Measurements from ENCODE around the gene ACP5. TPM values are rescaled to one million over a fixed set of nuclear protein-coding genes. Genes with fewer than 3 reads are reported as not detected.

Gene ACP5
- total RNA-seq, 3 donors from 2014 or later (not counting 1 experiment from before 2014, with no cell fraction given) = 14.9 to 20.3 (median 18.8) TPM

DNA sequence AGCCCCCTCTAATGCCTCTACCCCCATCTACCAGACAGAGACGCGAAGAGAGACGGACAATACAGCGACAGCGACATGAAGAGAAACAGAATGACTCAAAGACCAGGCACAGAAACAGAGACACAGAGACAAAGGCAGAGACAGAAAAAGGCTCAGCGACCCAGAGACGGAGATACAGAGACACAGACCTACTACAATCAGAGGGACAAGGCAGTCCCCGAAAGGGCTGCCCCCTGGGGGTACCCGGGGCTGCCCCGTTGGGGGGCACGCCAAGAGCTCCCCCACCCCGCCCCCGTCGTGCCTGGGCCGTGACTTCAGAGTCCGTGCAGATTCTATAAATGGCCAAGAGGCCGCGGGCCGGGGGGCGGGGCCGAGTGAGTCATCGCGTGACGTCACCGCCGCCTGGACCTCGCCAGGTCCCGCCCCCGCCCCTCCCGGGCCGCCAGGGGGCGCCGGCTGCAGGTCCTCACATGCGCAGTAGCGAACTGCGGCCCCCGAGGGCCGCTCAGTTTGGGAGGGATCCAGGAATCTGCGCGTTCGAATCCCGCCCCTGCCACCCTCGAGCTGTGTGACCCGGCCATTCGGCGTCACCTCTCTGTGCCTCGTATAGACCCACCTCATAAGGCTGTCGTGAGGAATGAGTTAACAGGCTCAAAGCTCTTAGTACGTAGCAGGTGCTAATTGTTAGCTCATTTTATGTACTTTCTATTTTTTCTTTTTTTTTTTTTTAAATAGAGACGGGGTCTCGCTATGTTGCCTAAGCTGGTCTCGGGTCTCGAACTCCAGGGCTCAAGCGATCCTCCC is 41.5 kb downstream of the ACP5 start:
- Mint-ChIP-seq H3K27me3 (ENCODE audit: low read depth in 2 of 2) (peaks cover 12 to 16% of the 10 kb centered on the region in 2 donors), H3K27ac (peak overlapping the region; percentile 75 to 88), H3K4me1 (peaks cover 8 to 16% of the 10 kb centered on the region in 2 donors), H3K36me3 (no peaks in the 10 kb centered on the region), H3K4me3 (peak overlapping the region; percentile 67), H3K9me3 (no peaks in the 10 kb centered on the region)
- Histone ChIP-seq H3K9me3 (ENCODE audit: control insufficient read depth, insufficient read depth, low read length) (no peaks in the 10 kb centered on the region), H3K27me3 (ENCODE audit: control insufficient read depth, insufficient read depth, low read length) (peaks cover 5% of the 10 kb centered on the region), H3K4me3 (ENCODE audit: low read length) (peak overlapping the region; percentile 5), H3K4me1 (ENCODE audit: control insufficient read depth, insufficient read depth, low read length) (peaks cover 12% of the 10 kb centered on the region), H3K27ac (ENCODE audit: low read length) (peak overlapping the region; percentile 60), H3K36me3 (ENCODE audit: control insufficient read depth, insufficient read depth, low read length) (no peaks in the 10 kb centered on the region)
- WGBS (ENCODE audit: insufficient coverage) = 14% methylated on average over 53 of the region's 54 CpGs
- ATAC-seq (peak; percentile 91 to 95 (median 94)), DNase-seq (peak; percentile 90 to 94)
- intact Hi-C loops (cut with micrococcal nuclease) = loop anchor here (1.0 kb wide), 3 partner anchors 8 to 51 kb away; partner anchors contain the start of gene ELOF1
- TF ChIP-seq CTCF (IDR thresholded peaks at IDR 0.05) = peak; percentile 93

DNA sequence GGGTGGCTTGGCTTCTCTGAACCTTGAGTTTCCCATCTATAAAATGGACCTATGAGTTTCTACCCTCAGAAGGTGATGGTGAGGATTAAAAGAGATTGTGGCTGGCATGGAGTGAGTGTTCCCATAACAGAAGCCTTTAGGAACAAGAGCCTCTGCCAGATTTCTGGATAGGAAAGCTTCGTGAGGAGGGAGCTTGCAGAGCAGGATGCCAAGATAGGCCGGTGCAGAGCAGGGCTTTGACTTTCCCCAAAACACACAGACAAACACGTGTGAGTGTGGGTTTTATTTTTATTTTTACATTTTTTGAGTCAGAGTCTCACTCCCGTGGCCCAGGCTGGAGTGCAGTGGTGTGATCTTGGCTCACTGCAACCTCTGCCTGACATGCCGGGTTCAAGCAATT is 42.5 kb downstream of the ACP5 start:
- Mint-ChIP-seq H3K9me3 (no peaks in the 10 kb centered on the region), H3K36me3 (no peaks in the 10 kb centered on the region), H3K4me1 (peaks cover 8 to 16% of the 10 kb centered on the region in 2 donors), H3K4me3 (no peak overlapping the region), H3K27me3 (ENCODE audit: low read depth in 2 of 2) (peaks cover 12% of the 10 kb centered on the region in 2 donors), H3K27ac (peak overlapping the region; percentile 75 to 88)
- Histone ChIP-seq H3K27ac (ENCODE audit: low read length) (no peak overlapping the region), H3K27me3 (ENCODE audit: control insufficient read depth, insufficient read depth, low read length) (peaks cover 5% of the 10 kb centered on the region), H3K4me1 (ENCODE audit: control insufficient read depth, insufficient read depth, low read length) (peaks cover 12% of the 10 kb centered on the region), H3K9me3 (ENCODE audit: control insufficient read depth, insufficient read depth, low read length) (no peaks in the 10 kb centered on the region), H3K4me3 (ENCODE audit: low read length) (no peak overlapping the region), H3K36me3 (ENCODE audit: control insufficient read depth, insufficient read depth, low read length) (no peaks in the 10 kb centered on the region)
- 88% methylated on average over 4 of the region's 5 CpGs for WGBS (ENCODE audit: insufficient coverage)
- ATAC-seq (no peak), DNase-seq (no peak)
- no peak for TF ChIP-seq CTCF (IDR thresholded peaks at IDR 0.05)
- intact Hi-C loops (cut with micrococcal nuclease) = no loop called here

DNA sequence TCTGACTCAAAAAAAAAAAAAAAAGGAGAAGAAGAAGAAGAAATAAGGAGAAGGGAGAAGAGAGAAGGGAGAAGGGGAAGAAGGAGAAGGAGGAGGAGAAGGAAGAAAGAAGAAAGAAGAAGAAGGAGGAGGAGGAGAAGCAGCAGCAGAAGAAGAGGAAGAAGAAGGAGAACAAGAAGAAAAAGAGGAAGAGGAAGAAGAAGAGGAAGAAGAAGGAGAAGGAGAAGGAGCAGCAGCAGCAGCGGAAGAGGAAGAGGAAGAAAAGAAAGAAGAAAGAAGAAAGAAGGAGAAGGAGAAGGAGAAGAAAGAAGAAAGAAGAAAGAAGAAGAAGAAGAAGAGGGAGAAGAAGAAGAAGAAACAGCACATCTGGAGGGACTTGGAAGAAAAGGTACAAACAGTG is 42.9 kb downstream of the ACP5 start:
- H3K9me3 Mint-ChIP-seq = no peaks in the 10 kb centered on the region
- no peaks in the 10 kb centered on the region for H3K36me3 ChIP-seq (ENCODE audit: control insufficient read depth, insufficient read depth, low read length)
- H3K4me3 Mint-ChIP-seq = no peak overlapping the region
- H3K27me3 ChIP-seq (ENCODE audit: control insufficient read depth, insufficient read depth, low read length) = peaks cover 5% of the 10 kb centered on the region
- no peak for TF ChIP-seq CTCF (IDR thresholded peaks at IDR 0.05)
- H3K36me3 Mint-ChIP-seq = no peaks in the 10 kb centered on the region
- peak overlapping the region; percentile 8 to 88 for H3K27ac Mint-ChIP-seq
- peaks cover 8 to 16% of the 10 kb centered on the region in 2 donors for H3K4me1 Mint-ChIP-seq
- ATAC-seq = no peak
- no peak overlapping the region for H3K27ac ChIP-seq (ENCODE audit: low read length)
- peaks cover 13% of the 10 kb centered on the region for H3K4me1 ChIP-seq (ENCODE audit: control insufficient read depth, insufficient read depth, low read length)
- H3K4me3 ChIP-seq (ENCODE audit: low read length) = no peak overlapping the region
- H3K27me3 Mint-ChIP-seq (ENCODE audit: low read depth in 2 of 2) = peaks cover 12% of the 10 kb centered on the region in 2 donors
- DNase-seq = no peak
- 31% methylated on average over 1 of the region's 1 CpG for WGBS (ENCODE audit: insufficient coverage)
- H3K9me3 ChIP-seq (ENCODE audit: control insufficient read depth, insufficient read depth, low read length) = no peaks in the 10 kb centered on the region
- intact Hi-C loops (cut with micrococcal nuclease) = no loop called here
